GM12878 (cell line): ENCODE data around the gene DPH1. TPM values are rescaled to one million over a fixed set of nuclear protein-coding genes. Genes with fewer than 3 reads are reported as not detected.

Experiments used
- BCLAF1 ChIP-seq: fragments of 450-650 bp; IDR thresholded peaks from 2 replicates; pipeline ENCODE4 v1.6.1; 2017; ENCODE audit warnings: antibody characterized with exemption, mild to moderate bottlenecking, moderate library complexity
- CEBPZ ChIP-seq: fragments of 150-350 bp; IDR thresholded peaks from 2 replicates; pipeline ENCODE4 v1.6.1; 2016; ENCODE audit warnings: low read depth, low read length
- EED ChIP-seq: sonication (generic); IDR thresholded peaks from 2 replicates; pipeline ENCODE4 v1.6.1; 2016; ENCODE audit warnings: antibody characterized with exemption, low read depth
- GATAD2B ChIP-seq: fragments of 450-650 bp; conservative IDR thresholded peaks from 2 replicates; pipeline ENCODE4 v1.6.1; 2017; ENCODE audit warnings: low read depth, mild to moderate bottlenecking, moderate library complexity
- IKZF1 ChIP-seq: fragments of 450-650 bp; conservative IDR thresholded peaks from 2 replicates; pipeline ENCODE4 v1.6.1; 2017; ENCODE audit warnings: antibody characterized with exemption, mild to moderate bottlenecking
- NR2C2 ChIP-seq: IDR thresholded peaks from 2 replicates; pipeline ENCODE4 v1.6.1; 2011; ENCODE audit warnings: borderline replicate concordance, low read depth; ENCODE audit not compliant: control insufficient read depth, insufficient read length
- RB1 ChIP-seq: fragments of 450-650 bp; formaldehyde crosslinking; IDR thresholded peaks from 2 replicates; pipeline ENCODE4 v1.6.1; 2017; ENCODE audit warnings: mild to moderate bottlenecking, borderline replicate concordance
- SMARCA5 ChIP-seq: fragments of 450-650 bp; IDR thresholded peaks from 2 replicates; pipeline ENCODE4 v1.6.1; 2017; ENCODE audit warnings: mild to moderate bottlenecking
- SRF ChIP-seq, 2 experiments: IDR thresholded peaks; 2 replicates each; pipeline ENCODE4 v1.6.1; 2011; ENCODE audit warnings: low read depth in 2 of 2, low read length in 2 of 2, mild to moderate bottlenecking in 1 of 2, moderate library complexity in 1 of 2
- TAF1 ChIP-seq: IDR thresholded peaks from 2 replicates; pipeline ENCODE4 v1.6.1; 2011; ENCODE audit warnings: mild to moderate bottlenecking, low read depth, low read length, borderline replicate concordance
- TCF3 ChIP-seq: IDR thresholded peaks from 2 replicates; pipeline ENCODE4 v1.6.1; 2012; ENCODE audit warnings: low read depth, mild to moderate bottlenecking, low read length, borderline replicate concordance; ENCODE audit not compliant: insufficient read depth
- ZBTB40 ChIP-seq: fragments of 450-650 bp; IDR thresholded peaks from 2 replicates; pipeline ENCODE4 v1.6.1; 2016; ENCODE audit warnings: mild to moderate bottlenecking, moderate library complexity, borderline replicate concordance
- polyA plus RNA-seq, 11 experiments: library from polyadenylated mRNA; depleted of rRNA in 4 of 11; unstranded in 6 of 11; stranded (reverse) in 5 of 11; fragments of >200 nt; fragmentation: Nextera tagmentation in 4 of 11; fragmentation: Illumina TruSeq in 1 of 11; extraction: Ambion mirVana in 4 of 11; extraction: Trizol in 1 of 11; gene quantifications; 1 replicate in 1 of 11; 2 replicates in 10 of 11; pipeline versions ENCODE4 v1.2.1 to v1.2.3, GENCODE V29; 2011 to 2016; ENCODE audit warnings: inconsistent platforms in 2 of 11, missing spikeins in 2 of 11, low read depth in 1 of 11
- total RNA-seq, 4 experiments: library from RNA; depleted of rRNA in 3 of 4; stranded (reverse); fragments of >200 nt in 3 of 4; fragmentation: Illumina TruSeq in 1 of 4; extraction: Trizol in 1 of 4; gene quantifications; 2 replicates each; pipeline versions ENCODE4 v1.2.1 to v1.2.3, GENCODE V29; 2013 to 2021

DPH1 gene
- total and polyA plus RNA-seq, 10 of the 15 experiments (the other 5 are each of a cell fraction or from before 2014, with no cell fraction given), result 0.29 to 33.6 (median 20.2) TPM

- TF ChIP-seq BCLAF1 (0 out of 2 replicates have a peak, but pooled peaks have one; percentile 3), NR2C2 (no peak), CEBPZ (no peak), ZBTB40 (no peak), IKZF1 (peak; percentile 40), EED (no peak), RB1 (no peak), SMARCA5 (peak; percentile 45; the same call in 1 of the 2 replicates), GATAD2B (peak; percentile 31; the same call in 1 of the 2 replicates), SRF (IDR thresholded peaks at IDR 0.05; ENCODE audit: low read depth in 2 of 2, low read length in 2 of 2) (no peak), TAF1 (no peak), TCF3 (no peak)
These were observed 26.5 kb downstream of the DPH1 start (continued) for GRCh38 chr17:2056206-2057174.
